ENCODE data around the gene IL34.

Gene IL34

DNA sequence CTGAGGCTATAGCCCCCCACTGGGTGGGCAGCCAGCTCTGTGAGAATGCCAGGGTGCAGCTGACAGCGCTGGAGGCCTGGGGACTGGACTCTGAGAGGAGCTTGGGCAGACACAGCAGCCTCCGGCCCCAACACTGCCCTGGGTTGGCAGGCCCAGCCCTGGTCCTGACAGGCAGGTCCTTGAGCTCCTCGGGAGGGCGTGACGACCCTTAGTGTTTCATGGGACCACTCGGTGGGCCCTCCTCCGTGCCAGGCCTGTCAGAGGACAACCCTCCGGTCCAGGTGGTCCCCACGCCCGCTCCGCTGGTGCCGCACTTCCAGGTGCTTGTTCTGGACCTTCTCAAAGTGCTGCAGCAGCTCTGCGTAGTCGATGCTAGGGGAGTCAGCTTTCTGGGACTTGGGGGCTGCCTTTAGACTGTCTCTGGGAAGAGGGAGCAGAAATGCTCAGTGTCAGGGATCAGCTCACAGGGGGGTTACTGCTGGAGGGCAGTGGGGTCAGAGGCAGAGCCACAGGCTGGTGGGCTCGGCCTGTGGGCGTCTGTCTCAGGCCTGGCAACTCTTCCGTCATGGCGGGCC is 41.4 kb downstream of the IL34 start:
- in situ Hi-C loops (cut with MboI; ENCODE audit: low sequenced_read_pairs), result no loop called here

- in situ Hi-C loops (cut with MboI; ENCODE audit: low sequenced_read_pairs), result no loop called here
These were observed 41.9 kb downstream of the IL34 start for GRCh38 chr16:70688246-70688742.

- in situ Hi-C loops (cut with MboI; ENCODE audit: low sequenced_read_pairs), result no loop called here
These were observed 42.9 kb downstream of the IL34 start for GRCh38 chr16:70689035-70689969.

DNA sequence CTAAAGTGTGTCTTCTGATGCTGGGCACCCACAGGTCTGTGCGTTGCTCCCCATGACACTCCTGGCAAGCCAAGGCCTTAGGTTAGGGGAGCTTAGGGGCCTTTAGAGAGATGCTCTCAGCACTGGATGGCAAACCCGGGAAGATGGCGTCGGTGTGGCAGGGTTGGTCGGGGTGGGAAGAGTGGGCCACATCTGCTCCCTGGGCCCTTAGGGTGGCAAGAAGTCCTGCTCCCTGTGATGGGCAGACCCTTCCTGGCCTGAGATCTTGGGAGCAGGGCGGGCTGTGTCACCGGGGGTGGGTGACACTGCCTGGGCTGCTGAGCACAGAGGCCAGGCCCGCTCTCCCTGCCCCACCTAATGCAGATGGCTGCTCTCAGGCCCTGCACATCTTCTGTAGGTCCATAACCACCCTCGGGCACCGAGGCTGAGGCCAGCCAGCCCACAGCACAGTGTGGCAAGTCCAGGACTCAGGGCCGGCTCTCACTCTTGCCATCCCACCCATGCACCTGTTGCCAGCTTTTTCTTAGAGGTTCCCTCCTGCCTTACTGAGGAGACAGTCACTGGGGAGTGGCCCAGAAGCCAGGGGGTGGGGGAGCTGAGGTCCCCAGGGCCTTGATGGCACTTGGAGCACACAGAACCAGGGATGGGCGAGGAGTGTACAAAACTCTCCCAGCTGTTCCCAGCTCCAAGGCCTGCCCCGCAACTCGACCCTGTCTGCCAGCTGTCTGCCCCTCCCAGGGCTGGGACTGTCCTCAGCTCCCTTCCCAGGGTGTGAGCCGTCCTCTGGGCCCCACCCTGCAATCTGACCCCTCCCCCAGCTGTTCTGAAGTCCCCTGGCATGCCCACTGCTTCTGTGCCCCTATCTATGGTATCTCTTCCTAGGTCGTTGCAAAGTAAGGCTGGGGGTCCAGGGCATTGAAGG is 43.9 kb downstream of the IL34 start:
- in situ Hi-C loops (cut with MboI; ENCODE audit: low sequenced_read_pairs), result no loop called here

DNA sequence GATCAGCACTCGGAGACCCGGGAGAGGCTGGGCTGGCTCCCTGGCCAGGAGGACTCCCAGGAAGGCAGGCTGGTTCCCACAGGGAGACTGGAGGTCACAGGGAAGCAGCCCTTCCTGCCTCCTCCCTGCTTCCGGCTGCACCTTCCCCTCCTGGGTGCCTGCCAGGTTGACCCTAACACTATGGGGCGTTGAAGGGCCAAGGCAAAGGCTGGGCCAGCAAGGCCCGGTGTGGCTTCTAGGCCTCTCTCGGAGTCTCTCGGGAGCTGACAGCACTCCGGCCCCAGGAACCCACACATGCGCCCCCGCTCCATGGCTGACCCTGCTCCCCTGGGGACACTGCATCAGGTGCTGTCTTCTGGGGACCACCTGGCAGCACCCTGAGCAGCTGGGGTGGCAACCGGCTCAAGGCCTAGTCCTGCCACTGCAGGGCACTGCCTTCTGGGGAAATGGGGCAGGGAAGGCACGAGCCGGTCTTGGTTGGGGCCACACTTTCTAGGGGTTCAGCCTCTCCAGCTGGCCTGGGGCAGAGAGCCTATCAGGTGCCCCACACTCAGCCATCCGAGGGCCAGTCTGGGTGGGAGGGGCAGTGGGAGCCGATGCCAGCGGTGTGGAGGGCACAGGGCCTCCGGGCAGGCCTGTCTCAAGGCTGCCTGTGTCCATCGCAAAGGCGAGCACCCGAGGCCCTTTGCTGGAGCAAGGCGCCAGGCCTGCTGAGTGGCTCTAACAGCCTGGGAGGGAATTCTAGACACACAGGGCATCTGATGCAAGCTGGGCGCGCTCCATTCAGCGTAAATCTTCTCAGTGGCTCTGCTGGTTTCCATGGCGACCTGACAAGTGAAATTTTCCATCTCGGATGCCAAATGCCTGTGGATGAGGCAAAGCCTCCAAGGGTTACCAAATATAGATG is 45.1 kb downstream of the IL34 start:
- in situ Hi-C loops (cut with MboI; ENCODE audit: low sequenced_read_pairs), result no loop called here

DNA sequence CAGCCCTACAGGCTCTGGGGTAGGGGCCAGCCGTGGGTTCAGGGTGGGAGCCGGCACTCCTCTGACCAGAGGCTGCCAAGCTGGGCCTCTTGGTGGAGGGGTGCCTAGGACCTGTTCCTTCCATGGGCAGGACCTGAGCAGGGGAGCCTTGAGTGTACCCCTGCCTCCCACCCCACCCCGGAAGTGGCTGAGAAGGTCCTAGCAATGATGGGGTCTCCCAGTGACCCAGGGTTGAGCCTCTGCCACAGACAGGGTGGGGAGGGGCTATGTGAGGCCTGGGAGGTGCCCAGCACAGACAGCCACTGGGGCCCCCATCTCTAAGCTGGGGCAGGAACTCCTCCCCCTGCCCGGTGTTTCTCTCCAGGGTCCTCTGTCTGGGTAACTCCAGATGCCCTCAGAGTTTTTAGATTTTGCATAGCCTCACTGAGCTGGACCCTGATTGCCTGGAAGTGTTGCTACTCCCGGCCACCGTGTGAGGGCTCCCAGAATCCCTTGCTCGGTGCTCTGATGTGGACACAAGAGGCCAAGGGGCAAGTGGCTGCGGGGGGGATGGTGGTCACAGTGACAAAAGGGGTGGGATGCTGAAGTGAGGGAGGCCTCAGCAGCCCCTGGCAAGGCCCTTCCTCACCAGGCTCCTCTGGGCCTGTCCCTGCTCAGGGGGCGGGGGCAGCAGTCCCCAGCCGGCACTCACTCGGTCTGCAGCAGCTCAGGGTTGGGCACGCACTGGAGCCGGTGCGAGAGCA is 45.9 kb downstream of the IL34 start:
- in situ Hi-C loops (cut with MboI; ENCODE audit: low sequenced_read_pairs), result no loop called here

- in situ Hi-C loops (cut with MboI; ENCODE audit: low sequenced_read_pairs), result no loop called here
These were observed 46.7 kb downstream of the IL34 start for GRCh38 chr16:70692873-70693671.

DNA sequence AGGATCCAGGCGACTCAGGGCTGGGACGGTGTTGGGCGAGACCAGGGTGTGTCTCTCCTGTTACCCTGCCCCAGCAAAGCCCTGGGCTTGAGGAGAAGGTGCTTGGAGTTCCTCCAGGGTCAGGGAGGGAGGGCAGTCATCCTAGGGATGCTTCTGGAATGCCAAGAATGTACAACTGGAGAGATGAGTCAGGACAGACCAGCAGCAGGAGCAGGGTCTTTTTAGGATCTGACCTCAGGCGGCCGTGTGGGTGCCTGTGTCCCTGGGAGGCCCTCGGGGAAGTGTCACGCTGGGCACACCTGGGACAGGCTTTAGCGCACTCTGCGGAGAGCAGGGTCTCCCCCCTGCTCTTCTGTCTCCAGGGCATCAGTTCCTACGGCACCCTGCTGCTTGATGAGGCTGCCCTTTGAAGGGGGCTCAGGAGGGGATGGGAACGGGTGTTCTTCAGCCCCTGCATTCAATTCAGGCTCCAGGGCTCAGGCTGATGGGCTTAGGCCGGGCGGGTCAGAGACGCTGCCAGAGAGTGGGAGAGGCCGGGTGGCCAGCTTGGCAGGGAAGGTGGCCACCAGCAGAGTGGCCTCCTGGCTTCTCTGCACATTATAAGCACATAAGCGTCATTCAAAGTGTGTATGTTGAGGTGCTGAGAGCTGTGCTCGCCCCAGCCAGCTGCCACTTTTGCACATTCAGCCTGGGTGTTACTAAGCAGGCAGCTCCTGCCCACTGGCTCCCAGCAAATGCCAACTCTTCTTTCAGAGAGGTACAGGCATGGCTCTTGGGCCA is 47.9 kb downstream of the IL34 start:
- in situ Hi-C loops (cut with MboI; ENCODE audit: low sequenced_read_pairs), result no loop called here

DNA sequence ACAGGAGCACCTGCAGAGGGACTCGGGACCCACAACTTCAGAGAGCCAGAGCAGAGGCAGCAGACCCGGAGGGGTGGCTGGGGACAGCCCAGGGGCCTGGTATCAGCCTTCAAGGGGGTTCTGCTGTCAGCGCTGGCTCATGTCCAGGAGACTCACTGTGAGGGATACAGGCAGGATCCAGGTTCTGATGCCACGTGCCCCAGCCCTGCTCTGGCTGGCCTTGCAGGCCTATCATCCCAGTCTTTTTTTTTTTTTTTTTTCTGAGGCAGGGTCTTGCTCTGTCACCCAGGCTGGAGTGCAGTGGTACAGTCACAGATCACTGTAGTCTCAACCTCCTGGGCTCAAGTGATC is 48.5 kb downstream of the IL34 start:
- in situ Hi-C loops (cut with MboI; ENCODE audit: low sequenced_read_pairs), result no loop called here

GRCh38 chr16:70695331-70696070 is 49.1 kb downstream of the IL34 start:
- in situ Hi-C loops (cut with MboI; ENCODE audit: low sequenced_read_pairs), result no loop called here

- in situ Hi-C loops (cut with MboI; ENCODE audit: low sequenced_read_pairs), result no loop called here
These were observed 50.0 kb downstream of the IL34 start for GRCh38 chr16:70696355-70696754.

GRCh38 chr16:70696952-70697593 is 50.7 kb downstream of the IL34 start:
- in situ Hi-C loops (cut with MboI; ENCODE audit: low sequenced_read_pairs), result no loop called here

DNA sequence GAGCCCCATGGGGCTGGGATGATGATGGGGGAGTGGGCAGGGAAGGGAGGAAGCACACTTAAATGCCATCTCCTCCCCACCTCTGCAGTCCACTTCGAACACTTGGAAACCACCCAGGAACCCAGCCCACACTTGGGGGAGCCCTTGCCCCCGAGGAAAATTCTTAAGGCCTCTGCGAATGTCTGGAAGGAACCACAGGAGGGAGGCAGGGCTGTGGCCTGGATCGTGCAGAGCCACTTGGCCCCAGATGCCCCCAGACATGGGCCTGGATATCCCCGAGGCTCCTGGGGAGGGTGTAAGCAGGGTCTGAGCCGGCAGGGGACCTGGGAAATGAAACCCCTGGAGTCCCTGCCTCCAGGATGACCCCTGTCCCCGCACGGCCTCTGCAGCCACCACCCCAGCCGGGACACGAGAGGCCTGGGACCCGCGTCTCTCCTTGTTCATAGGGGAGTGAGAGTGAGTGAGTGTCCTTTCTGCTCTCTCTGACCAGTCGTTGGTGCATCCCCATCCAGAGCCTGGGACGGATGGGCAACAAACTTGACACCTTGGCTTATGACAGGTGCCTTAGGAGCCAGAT is 51.3 kb downstream of the IL34 start:
- in situ Hi-C loops (cut with MboI; ENCODE audit: low sequenced_read_pairs), result no loop called here

DNA sequence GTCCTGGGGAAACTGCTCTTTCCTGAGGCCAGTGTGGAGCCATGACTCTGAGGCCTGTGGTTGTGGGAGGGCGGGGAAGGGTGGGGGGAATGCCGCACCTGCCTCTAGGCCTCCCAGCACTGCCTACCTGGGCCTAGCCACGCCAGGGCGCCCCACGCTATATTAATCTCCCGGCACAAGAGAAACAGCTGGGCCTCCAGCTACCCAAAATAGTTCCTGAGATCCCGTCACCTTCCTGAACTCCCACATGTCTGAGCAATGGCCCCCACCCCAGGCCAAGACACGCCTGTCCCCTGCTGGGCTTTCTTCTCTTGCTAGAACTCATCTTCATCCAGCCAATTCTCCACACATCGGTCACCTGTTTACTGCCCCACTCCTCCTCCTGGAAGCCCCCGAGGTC is 52.5 kb downstream of the IL34 start:
- in situ Hi-C loops (cut with MboI; ENCODE audit: low sequenced_read_pairs), result no loop called here

GRCh38 chr16:70699696-70700095 is 53.3 kb downstream of the IL34 start:
- in situ Hi-C loops (cut with MboI; ENCODE audit: low sequenced_read_pairs), result no loop called here

Measured in HL-60/S4 treated with retinoic acid at 250 ng/mL for 4 days and 3 days (cell line).